Measurements from ENCODE around the gene TRIP6.

The TRIP6 gene

DNA sequence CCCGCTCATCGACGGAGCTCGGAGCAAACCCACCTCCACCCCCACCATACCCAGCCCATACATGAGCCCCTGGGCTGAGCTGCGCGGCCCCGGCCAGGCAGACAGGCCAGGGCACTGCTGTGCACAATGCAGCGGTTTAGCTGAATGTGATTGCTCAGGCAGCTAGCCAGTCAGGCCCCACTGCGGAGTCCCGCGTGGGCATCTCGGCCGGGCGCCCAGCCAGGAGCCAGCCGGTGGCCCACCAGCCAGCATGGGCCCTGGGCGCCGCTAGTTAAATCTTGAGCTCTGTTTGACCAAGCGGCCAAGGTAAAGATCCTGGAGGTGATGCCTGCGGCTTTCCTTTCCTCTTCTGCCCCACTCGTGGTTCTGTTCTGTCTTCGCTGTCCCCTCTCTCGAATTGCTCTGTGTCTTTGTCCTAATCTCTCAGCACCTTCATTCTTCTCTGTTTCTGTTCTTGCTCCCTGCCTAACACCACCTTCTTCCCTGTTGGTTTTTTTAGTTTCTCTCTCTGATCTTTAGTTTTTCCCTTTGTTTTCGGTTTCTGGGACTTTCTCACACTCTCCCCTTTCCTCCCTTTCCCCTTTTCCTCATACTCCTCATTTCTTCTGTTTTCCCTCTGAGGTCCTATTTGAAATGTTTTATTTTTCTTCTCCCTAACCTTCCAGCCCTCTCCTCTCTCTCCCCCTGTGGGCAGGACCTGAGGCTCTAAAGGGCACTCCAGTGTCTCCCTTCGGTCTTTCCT, 15.8 kb downstream of the TRIP6 start:
- ChIA-PET POLR2A (interaction anchor here (0.6 to 8.7 kb wide), 3 partner anchors 6 to 13 kb away, joined by 3 to 198 read pairs (median 4); partner anchors contain the start of gene SRRT), CTCF (no interaction called here)
- TF ChIP-seq ZNF202 (tag by site-specific recombination; IDR thresholded peaks at IDR 0.05; ENCODE audit: borderline replicate concordance) (no peak), SP3 (tag by site-specific recombination; IDR thresholded peaks at IDR 0.05) (no peak), ZFP69B (tag by site-specific recombination; IDR thresholded peaks at IDR 0.05) (no peak), ZIC2 (tag by site-specific recombination; IDR thresholded peaks at IDR 0.05) (peak; percentile 30; the same call in 1 of the 2 replicates), PRDM1 (tag by site-specific recombination; IDR thresholded peaks at IDR 0.05) (peak; percentile 100), MYNN (tag by site-specific recombination; IDR thresholded peaks at IDR 0.05; ENCODE audit: borderline replicate concordance) (no peak), ZFP37 (tag by site-specific recombination; IDR thresholded peaks at IDR 0.05) (no peak), OVOL3 (tag by site-specific recombination; IDR thresholded peaks at IDR 0.05) (no peak), ZNF366 (tag by site-specific recombination; conservative IDR thresholded peaks at IDR 0.05) (peak; percentile 58), ZNF416 (tag by site-specific recombination; IDR thresholded peaks at IDR 0.05) (no peak), ZNF596 (tag by site-specific recombination; IDR thresholded peaks at IDR 0.05) (no peak)
- TF ChIP-seq, protein P1, sequence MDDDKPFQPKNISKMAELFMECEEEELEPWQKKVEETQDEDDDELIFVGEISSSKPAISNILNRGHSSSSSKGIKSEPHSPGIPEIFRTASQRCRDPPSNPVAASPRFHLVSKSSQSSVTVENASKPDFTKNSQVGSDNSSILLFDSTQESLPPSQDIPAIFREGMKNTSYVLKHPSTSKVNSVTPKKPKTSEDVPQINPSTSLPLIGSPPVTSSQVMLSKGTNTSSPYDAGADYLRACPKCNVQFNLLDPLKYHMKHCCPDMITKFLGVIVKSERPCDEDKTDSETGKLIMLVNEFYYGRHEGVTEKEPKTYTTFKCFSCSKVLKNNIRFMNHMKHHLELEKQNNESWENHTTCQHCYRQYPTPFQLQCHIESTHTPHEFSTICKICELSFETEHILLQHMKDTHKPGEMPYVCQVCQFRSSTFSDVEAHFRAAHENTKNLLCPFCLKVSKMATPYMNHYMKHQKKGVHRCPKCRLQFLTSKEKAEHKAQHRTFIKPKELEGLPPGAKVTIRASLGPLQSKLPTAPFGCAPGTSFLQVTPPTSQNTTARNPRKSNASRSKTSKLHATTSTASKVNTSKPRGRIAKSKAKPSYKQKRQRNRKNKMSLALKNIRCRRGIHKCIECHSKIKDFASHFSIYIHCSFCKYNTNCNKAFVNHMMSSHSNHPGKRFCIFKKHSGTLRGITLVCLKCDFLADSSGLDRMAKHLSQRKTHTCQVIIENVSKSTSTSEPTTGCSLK (tag by site-specific recombination; IDR thresholded peaks at IDR 0.05), result no peak
- TF ChIP-seq, protein P2, sequence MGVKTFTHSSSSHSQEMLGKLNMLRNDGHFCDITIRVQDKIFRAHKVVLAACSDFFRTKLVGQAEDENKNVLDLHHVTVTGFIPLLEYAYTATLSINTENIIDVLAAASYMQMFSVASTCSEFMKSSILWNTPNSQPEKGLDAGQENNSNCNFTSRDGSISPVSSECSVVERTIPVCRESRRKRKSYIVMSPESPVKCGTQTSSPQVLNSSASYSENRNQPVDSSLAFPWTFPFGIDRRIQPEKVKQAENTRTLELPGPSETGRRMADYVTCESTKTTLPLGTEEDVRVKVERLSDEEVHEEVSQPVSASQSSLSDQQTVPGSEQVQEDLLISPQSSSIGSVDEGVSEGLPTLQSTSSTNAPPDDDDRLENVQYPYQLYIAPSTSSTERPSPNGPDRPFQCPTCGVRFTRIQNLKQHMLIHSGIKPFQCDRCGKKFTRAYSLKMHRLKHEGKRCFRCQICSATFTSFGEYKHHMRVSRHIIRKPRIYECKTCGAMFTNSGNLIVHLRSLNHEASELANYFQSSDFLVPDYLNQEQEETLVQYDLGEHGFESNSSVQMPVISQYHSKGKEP (tag by site-specific recombination; IDR thresholded peaks at IDR 0.05), result no peak
- TF ChIP-seq, protein P3, sequence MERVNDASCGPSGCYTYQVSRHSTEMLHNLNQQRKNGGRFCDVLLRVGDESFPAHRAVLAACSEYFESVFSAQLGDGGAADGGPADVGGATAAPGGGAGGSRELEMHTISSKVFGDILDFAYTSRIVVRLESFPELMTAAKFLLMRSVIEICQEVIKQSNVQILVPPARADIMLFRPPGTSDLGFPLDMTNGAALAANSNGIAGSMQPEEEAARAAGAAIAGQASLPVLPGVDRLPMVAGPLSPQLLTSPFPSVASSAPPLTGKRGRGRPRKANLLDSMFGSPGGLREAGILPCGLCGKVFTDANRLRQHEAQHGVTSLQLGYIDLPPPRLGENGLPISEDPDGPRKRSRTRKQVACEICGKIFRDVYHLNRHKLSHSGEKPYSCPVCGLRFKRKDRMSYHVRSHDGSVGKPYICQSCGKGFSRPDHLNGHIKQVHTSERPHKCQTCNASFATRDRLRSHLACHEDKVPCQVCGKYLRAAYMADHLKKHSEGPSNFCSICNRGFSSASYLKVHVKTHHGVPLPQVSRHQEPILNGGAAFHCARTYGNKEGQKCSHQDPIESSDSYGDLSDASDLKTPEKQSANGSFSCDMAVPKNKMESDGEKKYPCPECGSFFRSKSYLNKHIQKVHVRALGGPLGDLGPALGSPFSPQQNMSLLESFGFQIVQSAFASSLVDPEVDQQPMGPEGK (tag by site-specific recombination; IDR thresholded peaks at IDR 0.05), result no peak
- Histone ChIP-seq H3K9me3 (ENCODE audit: control insufficient read depth, insufficient read depth, low read depth, low read length) (no peaks in the 10 kb centered on the region), H3K36me3 (ENCODE audit: control insufficient read depth in 2 of 2, insufficient read depth in 1 of 2, low read length in 2 of 2) (peaks cover 56 to 96% of the 10 kb centered on the region in 2 experiments), H3K4me1 (ENCODE audit: control insufficient read depth, insufficient read depth, low read length) (no peaks in the 10 kb centered on the region; the same call in 1 of the 2 replicates), H3K4me3 (ENCODE audit: low read depth, low read length) (no peak overlapping the region), H3K27ac (ENCODE audit: extremely low read depth, low read depth, low read length) (no peak overlapping the region)

DNA sequence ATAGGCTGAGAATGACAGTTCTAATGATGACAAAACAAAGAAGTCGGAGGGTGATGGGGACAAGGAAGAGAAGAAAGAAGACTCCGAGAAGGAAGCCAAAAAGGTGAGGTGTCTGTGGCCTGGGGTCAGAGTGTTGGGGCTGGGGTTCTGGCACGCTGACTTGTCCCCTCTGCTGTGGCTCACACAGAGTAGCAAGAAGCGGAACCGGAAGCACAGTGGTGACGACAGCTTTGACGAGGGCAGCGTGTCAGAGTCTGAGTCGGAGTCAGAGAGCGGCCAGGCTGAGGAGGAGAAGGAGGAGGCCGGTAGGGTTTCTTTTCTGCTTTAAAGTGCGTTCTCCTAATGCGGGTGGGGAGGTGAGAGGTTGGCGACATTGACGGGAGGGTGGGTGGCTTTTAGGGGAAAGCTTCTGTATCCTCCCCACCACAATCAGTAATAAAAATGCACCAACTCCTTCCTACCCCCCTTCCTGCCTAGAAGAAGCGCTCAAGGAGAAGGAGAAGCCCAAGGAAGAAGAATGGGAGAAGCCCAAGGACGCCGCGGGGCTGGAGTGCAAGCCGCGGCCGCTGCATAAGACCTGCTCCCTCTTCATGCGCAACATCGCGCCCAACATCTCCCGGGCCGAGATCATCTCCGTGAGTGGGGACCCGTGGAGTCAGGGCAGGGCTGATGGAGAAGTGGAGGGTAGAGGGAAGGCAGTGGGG, 17.7 kb downstream of the TRIP6 start:
- Histone ChIP-seq H3K4me1 (ENCODE audit: control insufficient read depth, insufficient read depth, low read length) (peaks cover 4% of the 10 kb centered on the region; the same call in 1 of the 2 replicates), H3K27ac (ENCODE audit: extremely low read depth, low read depth, low read length) (peak overlapping the region; percentile 33; the same call in 1 of the 2 replicates), H3K4me3 (ENCODE audit: low read depth, low read length) (no peak overlapping the region), H3K9me3 (ENCODE audit: control insufficient read depth, insufficient read depth, low read depth, low read length) (no peaks in the 10 kb centered on the region), H3K36me3 (ENCODE audit: control insufficient read depth in 2 of 2, insufficient read depth in 1 of 2, low read length in 2 of 2) (peaks cover 36 to 86% of the 10 kb centered on the region in 2 experiments)
- ChIA-PET POLR2A (interaction anchor here (8.7 kb wide), 1 partner anchor 8 kb away, joined by 198 read pairs; the partner anchor contains the start of gene SRRT), CTCF (no interaction called here)
- TF ChIP-seq ZNF558 (tag by site-specific recombination; IDR thresholded peaks at IDR 0.05) (no peak), ZNF600 (tag by site-specific recombination; IDR thresholded peaks at IDR 0.05) (peak; percentile 93)
